ENCODE data around the gene ZNF407. TPM values are rescaled to one million over a fixed set of nuclear protein-coding genes. Genes with fewer than 3 reads are reported as not detected.

Gene ZNF407
- total RNA-seq, 1 donor from 2014 or later: 26.7 TPM

- ChIA-PET CTCF (interaction anchor here (1.3 to 4.1 kb wide), 3 partner anchors 15 to 836 kb away, joined by 3 to 23 read pairs (median 3); no protein-coding TSS in a partner anchor), POLR2A (no interaction called here)
- intact Hi-C loops (cut with micrococcal nuclease): loop anchor here (1.0 to 10.0 kb wide), 5 partner anchors 312 to 1698 kb away; partner anchors contain the start of gene TSHZ1
- ATAC-seq (ENCODE audit: low read depth) (no peak), DNase-seq (no peak)
- peaks cover 23% of the 10 kb centered on the region for H3K36me3 Mint-ChIP-seq (ENCODE audit: low read depth)
- no peak for TF ChIP-seq CTCF (IDR thresholded peaks at IDR 0.05)
- no peaks in the 10 kb centered on the region for H3K9me3 Mint-ChIP-seq
- H3K27ac Mint-ChIP-seq: no peak overlapping the region
- no peaks in the 10 kb centered on the region for H3K4me1 Mint-ChIP-seq
- no peaks in the 10 kb centered on the region for H3K27me3 Mint-ChIP-seq
- no peak overlapping the region for H3K4me3 Mint-ChIP-seq
These were observed 53.9 kb downstream of the ZNF407 start for GRCh38 chr18:74651327-74652128.

- no peak for TF ChIP-seq CTCF (IDR thresholded peaks at IDR 0.05)
- DNase-seq (no peak), ATAC-seq (ENCODE audit: low read depth) (no peak)
- no peaks in the 10 kb centered on the region for H3K27me3 Mint-ChIP-seq
- peaks cover 16% of the 10 kb centered on the region for H3K36me3 Mint-ChIP-seq (ENCODE audit: low read depth)
- intact Hi-C loops (cut with micrococcal nuclease): loop anchor here (1.0 to 10.0 kb wide), 5 partner anchors 311 to 1697 kb away; partner anchors contain the start of gene TSHZ1
- no peak overlapping the region for H3K27ac Mint-ChIP-seq
- ChIA-PET POLR2A (no interaction called here), CTCF (interaction anchor here (1.1 to 4.1 kb wide), 4 partner anchors 16 to 835 kb away, joined by 3 to 23 read pairs (median 3); no protein-coding TSS in a partner anchor)
- H3K4me3 Mint-ChIP-seq: no peak overlapping the region
- H3K9me3 Mint-ChIP-seq: no peaks in the 10 kb centered on the region
- H3K4me1 Mint-ChIP-seq: no peaks in the 10 kb centered on the region
These were observed 54.8 kb downstream of the ZNF407 start for GRCh38 chr18:74652392-74652988.

GRCh38 chr18:74654638-74655037, 57.0 kb downstream of the ZNF407 start:
- H3K27ac Mint-ChIP-seq: no peak overlapping the region
- H3K9me3 Mint-ChIP-seq: no peaks in the 10 kb centered on the region
- CTCF ChIA-PET: interaction anchor here (4.1 kb wide), 1 partner anchor 825 kb away, joined by 23 read pairs; no protein-coding TSS in a partner anchor
- no peak for DNase-seq
- H3K36me3 Mint-ChIP-seq (ENCODE audit: low read depth): peaks cover 6% of the 10 kb centered on the region
- intact Hi-C loops (cut with micrococcal nuclease): loop anchor here (1.0 to 10.0 kb wide), 2 partner anchors 560 to 712 kb away; partner anchors contain the start of gene TSHZ1
- H3K4me3 Mint-ChIP-seq: no peak overlapping the region
- POLR2A ChIA-PET: no interaction called here
- no peaks in the 10 kb centered on the region for H3K27me3 Mint-ChIP-seq
- TF ChIP-seq CTCF (IDR thresholded peaks at IDR 0.05): no peak
- H3K4me1 Mint-ChIP-seq: no peaks in the 10 kb centered on the region
- no peak for ATAC-seq (ENCODE audit: low read depth)

GRCh38 chr18:74661008-74661407, 63.3 kb downstream of the ZNF407 start:
- no peaks in the 10 kb centered on the region for H3K9me3 Mint-ChIP-seq
- ATAC-seq (ENCODE audit: low read depth): no peak
- no peaks in the 10 kb centered on the region for H3K27me3 Mint-ChIP-seq
- peaks cover 19% of the 10 kb centered on the region for H3K36me3 Mint-ChIP-seq (ENCODE audit: low read depth)
- CTCF ChIA-PET: no interaction called here
- intact Hi-C loops (cut with micrococcal nuclease): no loop called here
- H3K27ac Mint-ChIP-seq: no peak overlapping the region
- no peak for DNase-seq
- POLR2A ChIA-PET: no interaction called here
- no peak for TF ChIP-seq CTCF (IDR thresholded peaks at IDR 0.05)
- H3K4me1 Mint-ChIP-seq: no peaks in the 10 kb centered on the region
- H3K4me3 Mint-ChIP-seq: no peak overlapping the region

- CTCF ChIA-PET: interaction anchor here (0.6 kb wide), 1 partner anchor 734 kb away, joined by 3 read pairs; no protein-coding TSS in a partner anchor
- Mint-ChIP-seq H3K4me3 (no peak overlapping the region), H3K27me3 (no peaks in the 10 kb centered on the region), H3K36me3 (ENCODE audit: low read depth) (peaks cover 19% of the 10 kb centered on the region), H3K27ac (no peak overlapping the region), H3K9me3 (no peaks in the 10 kb centered on the region), H3K4me1 (no peaks in the 10 kb centered on the region)
- intact Hi-C loops (cut with micrococcal nuclease): no loop called here
- ATAC-seq (ENCODE audit: low read depth) (no peak), DNase-seq (no peak)
- POLR2A ChIA-PET: no interaction called here
- TF ChIP-seq CTCF (IDR thresholded peaks at IDR 0.05): no peak
These were observed 64.0 kb downstream of the ZNF407 start for GRCh38 chr18:74661691-74662090.
